HG02571 (cell line): ENCODE data around the gene PLD5.
A peak's percentile ranks its signal among the peaks of the same experiment; 100 is the strongest.
"Not testable (repeated sequence)": the region's sequence is repeated elsewhere in the genome, so short reads cannot be mapped to it uniquely, and the experiment has no call there.

Experiments
- ATAC-seq: cut with Tn5 transposase; IDR thresholded peaks from one replicate; pipeline ENCODE4 v1.9.1; 2021; ENCODE audit warnings: mild to moderate bottlenecking, moderate library complexity; ENCODE audit not compliant: unreplicated experiment

PLD5 gene

DNA sequence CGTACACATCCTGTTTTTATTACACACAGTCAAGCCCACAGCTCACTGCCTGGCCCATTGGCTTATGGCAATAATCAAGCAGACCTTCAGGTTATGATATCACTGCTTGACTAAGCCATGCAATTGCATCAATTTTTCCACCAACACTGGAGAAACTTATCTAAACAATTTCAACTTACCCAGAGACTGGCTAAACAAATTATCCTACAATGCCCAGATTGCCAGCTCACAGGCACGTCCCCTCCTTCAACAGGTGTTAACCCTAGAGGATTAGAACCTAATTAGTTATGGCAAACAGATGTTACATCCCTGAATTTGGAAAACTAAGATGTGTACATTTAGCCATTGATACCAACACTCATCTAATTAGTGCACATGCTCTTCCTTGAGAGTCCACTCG is 310.0 kb downstream of the PLD5 start:
- ATAC-seq = not testable (repeated sequence)

DNA sequence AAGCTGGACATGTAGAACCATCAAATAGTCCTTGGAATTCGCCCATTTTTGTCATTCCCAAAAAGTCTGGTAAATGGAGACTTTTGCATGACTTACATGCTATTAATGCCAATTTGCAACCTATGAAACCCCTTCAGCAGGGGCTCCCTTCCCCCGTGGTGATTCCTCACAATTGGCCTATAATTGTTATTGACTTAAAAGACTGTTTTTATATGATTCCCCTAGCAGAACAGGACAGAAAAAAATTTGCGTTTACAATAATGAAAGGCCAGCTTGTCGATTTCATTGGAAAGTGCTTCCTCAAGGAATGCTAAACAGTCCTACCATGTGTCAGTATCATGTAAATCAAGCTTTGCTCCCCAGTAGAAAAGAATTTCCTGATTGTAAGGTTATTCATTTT is 311.5 kb downstream of the PLD5 start:
- not testable (repeated sequence) for ATAC-seq

DNA sequence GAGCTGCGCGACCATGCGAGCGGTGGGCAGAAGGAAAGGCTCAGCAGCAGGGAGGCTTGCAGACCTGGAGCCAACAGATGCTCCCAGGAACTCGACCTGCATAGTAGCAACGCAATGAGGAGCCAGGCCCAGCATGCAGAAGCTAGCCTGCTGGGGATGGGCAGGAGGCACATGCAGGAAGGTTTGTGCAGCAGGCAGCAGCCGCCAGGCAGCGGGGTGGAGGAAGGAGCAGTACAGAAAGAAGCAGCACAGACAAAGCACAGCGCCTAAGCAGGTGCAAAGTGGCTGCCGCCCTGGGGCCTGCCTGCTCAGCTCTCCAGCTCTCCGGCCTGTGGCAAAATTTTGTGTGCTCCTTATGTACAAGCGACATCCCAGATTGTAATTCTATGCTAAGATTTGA is 312.1 kb downstream of the PLD5 start:
- no peak for ATAC-seq

DNA sequence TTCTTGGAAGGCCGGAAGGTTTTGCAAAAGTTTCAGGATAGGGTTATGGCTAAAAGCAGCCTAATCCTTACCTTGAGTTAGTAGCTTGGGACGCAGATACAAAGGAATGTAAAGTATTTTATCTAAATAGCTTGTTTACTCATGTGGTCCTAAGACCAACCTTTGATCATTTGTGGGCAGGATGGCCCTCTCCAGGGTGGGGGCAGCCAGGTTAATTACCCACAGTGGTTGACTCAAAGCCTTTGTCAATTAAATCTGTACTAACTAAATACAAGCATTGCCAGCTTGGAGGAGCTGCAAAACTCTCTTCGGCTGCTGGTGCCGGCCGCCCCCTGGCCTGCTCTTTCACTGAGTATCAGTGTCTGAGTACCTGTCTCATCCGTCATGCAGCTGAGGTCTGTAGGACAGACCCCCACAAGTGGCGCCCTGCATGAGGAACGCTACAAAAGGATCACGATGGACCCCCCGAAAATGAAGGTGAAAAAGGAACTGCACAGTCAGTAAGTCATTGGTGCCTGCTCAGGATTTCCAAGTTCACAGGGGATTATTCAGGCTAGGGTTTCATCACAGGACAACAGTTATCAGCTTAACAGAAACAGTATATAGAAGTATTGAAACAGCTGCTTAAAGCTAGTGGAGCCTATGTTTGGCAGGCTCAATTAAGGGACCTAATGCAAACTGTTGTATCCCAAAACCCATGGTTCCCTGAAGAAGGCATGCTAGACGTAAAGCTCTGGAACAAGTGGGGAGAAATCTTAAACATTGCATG is 313.1 kb downstream of the PLD5 start:
- ATAC-seq = no peak

DNA sequence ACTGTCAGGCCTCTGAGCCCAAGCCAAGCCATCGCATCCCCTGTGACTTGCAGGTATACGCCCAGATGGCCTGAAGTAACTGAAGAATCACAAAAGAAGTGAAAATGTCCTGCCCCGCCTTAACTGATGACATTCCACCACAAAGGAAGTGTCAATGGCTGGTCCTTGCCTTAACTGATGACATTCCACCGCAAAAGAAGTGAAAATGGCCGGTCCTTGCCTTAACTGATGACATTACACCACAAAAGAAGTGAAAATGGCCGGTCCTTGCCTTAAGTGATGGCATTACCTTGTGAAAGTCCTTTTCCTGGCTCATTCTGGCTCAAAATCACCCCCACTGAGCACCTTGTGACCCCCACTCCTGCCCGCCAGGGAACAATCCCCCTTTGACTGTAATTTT is 314.2 kb downstream of the PLD5 start:
- ATAC-seq = not testable (repeated sequence)

DNA sequence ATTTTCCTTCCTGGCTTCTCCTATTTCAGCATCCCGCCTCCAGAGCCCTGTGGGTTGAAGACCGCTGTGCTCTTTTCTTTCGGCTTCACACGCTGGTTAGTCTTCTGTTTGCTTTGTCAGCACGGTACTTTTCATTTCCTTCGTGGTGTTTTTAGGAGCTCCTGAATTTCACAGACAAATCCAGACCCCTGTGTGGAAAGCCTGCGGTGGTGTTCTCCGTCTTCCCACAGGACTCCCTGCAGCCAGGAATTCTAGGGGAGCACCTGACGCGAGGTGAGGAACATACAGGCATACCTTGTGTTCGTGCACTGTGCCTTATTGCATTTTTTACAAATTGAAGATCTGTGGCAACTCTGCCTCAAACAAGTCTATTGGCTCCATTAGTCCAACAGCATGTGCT is 315.4 kb downstream of the PLD5 start:
- no peak for ATAC-seq

DNA sequence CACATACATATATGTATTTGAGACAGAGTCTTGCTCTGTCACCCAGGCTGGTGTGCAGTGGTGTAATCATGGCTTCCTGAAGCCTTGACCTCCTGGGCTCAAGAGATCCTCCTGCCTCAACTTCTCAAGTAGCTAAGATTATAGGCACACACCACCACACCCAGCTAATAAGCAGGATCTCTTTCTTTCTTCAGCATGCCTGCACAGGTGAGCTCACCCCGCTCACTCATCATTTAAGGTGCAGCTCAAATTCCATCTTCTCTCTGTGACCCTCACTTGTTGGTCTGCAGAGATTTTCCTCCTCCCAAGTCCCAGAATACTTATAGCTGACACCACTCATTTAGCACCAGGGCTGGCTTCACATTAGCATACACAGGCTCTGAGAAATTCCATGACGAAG is 316.5 kb downstream of the PLD5 start:
- no peak for ATAC-seq

DNA sequence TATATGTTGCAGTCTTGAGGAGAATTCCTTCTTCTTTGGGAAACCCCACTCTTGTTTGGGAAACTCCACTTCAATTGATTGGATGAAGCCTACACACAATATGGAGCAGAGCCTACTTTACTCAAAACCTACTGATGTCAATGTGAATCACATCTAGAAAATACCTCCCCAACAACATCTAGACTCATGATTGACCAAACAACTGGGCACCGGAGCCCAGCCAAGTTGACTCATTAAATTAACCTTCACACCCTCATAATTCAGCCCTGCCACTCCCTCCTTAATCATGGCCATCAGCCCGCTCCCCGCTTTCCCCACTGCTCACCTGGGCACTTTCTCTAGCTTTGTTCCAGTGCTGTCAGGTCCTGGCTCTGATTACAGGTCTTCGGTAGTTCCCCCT is 317.5 kb downstream of the PLD5 start:
- ATAC-seq = no peak

DNA sequence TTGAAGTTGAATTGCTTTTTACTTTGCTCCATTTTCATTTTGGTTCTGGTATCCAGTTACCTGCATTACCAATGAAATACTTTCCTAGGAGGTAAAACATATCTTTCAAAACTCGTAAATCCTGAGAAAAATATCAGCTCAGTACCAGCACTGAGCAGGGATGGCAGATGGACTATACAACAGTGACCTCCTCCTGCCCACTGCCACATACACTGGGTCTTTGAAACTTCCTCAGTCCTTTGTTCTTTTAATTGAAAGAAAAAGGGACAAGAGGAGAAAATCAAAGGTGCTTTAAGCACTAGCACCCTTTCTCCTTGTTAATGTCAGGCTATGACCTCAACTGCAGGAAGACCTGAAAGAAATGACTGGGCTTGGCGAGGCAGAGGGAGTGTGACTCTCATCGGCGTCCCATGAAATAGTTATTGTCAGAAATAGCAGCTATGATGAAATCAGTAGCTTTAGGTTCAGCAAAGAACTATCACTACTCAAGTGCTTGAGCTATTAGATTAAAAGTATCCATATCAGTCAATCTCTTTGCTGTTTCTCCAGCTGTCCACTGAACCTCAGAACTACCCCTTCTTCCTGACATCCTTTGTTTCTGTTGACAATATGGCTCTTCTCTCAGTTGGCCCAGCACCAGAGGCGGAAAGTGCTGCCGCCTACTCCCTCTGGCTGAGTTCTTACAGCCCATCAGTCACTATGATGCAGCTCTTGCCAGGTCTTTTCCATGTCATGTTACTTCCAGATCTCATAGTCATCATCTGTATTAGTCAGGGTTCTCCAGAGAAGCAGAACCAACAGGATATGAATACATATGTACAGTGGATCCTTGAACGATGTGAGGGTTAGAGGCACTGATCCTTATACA is 318.6 kb downstream of the PLD5 start:
- ATAC-seq = no peak

DNA sequence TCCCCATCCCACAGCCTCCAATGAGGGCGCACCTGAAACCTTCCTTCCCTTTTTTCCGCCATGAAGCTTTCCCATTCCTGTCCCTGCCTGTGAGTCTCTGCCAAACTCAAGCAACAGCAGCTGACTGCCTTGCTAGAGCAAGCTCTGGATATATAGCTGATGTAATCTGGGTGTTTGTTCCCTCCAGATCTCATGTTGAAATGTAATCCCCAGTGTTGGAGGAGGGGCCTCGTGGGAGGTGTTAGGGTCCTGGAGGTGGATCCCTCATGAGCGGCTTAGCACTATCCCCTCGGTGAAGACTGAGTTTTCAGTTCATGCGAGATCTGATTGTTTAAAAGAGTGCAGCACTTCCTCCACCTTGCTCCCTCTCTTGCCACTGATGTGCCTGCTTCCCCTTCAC is 321.2 kb downstream of the PLD5 start:
- no peak for ATAC-seq

DNA sequence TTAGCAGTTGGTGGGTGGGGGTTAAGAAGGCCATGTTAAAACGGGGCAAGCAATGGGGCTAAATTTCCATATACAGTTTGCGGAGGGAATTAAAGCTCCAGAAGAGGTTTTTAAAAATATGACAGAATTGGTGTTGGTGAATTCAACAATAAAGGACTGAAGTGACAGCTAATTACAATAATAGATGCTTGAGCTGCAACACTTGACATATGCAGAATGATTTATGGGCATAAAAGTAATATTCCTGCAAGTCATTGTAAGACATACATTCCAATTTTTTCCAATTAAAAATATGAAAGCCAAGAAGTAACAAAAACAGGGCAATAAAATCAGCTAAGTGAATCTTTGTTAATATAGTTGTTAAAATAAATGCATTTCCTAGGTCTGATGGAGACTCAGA is 323.4 kb downstream of the PLD5 start:
- no peak for ATAC-seq

DNA sequence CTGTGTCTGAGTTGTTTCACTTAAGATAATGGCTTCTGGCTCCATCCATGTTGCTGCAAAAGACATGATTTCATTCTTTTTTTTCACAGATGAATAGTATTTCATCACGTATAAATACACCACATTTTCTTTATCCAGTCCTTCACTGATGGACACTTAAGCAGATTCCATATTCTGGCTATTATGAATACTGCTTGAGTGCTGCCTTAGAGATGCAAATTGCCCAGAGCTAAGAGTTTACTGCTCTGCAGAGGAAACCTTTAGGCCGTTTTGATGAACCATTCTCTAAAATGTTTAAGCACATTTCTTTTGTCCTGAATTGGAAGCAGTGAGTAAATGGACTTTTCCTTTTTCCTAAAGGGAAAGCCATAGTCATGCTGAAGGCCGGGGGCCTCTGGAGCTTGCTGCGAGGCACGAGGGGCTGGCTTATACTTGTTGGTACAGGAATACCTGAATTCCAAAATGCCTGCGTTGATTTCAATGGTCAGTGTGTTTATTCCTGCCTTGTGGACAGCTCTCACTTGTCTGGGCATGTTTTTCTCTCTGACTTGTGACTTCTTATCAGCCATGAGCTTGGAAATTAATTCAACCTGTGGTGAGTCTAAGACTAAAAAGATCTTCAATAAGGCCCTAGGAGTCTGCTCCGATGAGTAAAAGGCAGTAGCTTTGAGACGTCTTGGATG is 324.6 kb downstream of the PLD5 start:
- no peak for ATAC-seq

DNA sequence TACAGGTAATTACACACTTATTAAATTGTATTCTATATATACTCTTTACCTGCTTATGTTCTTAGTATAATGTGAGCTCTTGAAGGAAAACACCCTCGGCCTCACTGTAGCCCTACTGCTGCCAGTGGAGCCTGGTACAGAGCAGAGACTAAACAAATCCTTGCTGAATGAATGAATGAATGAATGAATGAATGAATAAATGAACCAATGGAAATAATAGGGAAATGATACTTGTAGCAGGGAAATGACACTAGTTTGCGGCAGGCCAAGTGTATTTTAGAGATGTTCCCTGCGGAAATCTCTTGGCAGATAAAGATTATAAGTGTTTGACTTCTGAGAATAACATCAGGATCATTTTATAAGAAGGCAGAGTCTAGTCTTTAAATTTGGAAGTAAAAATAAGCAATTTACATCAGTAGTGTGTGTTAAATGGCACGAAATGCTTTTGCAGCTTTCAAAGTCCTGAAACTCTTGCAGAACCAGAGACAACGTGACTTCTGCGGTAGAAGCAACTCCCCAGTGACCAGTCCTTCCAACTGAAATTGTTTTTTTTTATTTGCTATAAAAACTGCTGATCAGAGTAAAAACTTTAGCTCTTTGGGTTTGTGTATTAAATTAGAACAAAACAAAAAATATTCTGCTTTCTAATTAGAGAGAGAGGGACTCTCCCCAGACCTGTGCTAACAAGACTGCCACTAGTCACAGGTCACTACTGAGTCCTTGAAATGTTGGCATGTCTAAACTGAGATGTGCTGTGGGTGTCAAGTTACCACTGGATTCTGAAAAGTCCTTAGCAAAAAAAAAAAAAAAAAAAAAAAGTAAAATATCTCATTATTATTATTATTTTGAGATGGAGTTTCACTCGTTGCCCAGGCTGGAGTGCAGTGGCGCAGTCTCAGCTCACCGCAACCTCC is 326.3 kb downstream of the PLD5 start:
- no peak for ATAC-seq

DNA sequence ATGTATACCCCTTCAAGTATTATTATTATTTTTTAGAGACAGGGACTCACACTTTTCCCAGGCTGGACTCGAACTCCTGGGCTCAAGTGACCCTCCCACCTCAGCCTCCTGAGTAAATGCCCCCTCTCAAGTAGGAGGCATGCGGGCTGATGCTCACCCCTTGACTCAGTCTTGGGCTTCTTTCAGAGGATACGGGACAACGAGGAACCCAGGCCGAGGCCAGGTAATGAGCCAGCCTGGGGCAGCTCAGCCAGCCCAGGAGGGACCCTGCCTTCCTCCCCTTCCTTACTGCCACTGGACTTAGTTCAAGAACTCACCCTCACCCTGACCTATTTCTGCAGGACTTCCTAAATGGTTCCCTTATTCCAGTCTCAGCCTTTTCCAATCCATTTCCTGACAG is 327.6 kb downstream of the PLD5 start:
- no peak for ATAC-seq

DNA sequence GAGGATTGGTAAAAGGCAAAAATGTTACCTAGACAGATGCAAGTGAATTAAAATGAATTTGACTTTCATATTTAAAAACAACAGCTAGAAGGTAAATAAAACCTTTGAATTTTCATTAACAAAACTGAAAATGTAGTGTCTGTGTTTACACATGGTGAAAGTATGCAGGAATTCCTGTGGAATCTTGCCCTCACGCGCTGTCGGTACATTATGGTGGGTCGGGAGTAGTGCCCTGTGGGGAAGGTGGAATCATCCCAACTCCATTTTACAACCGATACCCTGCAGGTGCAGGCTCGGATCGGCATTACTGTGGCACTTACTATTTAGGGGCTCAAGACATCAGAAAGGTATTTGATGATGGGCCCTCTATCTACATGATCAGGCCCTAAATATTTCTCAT is 328.4 kb downstream of the PLD5 start:
- ATAC-seq = no peak

DNA sequence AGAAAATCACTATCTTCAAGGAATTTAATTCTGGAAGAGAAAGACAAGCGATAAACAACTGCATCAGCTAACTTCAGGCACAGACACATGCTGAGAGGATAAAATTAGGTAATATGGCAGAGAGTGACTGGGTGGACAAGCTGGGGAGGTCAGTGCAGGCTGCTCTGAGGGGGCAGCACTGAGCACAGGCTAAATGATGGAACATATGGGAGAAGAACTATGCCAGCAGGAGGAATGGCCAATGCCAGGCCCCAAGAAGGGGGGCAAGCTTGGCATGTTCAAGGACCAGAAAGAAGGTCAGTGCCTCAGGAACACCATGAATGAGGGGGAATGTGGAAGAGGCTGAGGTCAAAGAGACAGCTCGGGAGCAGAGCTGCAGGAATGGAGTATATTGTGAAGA is 334.9 kb downstream of the PLD5 start:
- ATAC-seq = no peak

DNA sequence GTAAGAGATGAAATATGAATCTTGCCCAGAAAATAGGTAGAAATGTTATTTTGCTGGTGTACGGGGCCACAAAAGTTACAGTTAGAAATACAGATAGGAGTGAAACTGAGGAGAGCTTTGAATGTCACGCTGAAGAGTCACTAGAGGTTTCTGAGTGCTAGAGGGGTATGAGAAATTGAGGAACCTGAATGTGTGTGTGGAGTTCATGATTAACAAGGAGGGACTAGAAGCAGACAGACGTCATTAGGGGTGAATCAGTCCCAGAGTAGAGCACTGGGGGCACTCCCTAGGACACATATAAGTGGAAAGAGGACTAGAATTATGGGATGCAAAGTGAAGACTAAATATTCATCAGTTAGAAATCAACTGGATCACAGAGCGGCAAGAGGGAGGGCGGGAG is 336.7 kb downstream of the PLD5 start:
- no peak for ATAC-seq

DNA sequence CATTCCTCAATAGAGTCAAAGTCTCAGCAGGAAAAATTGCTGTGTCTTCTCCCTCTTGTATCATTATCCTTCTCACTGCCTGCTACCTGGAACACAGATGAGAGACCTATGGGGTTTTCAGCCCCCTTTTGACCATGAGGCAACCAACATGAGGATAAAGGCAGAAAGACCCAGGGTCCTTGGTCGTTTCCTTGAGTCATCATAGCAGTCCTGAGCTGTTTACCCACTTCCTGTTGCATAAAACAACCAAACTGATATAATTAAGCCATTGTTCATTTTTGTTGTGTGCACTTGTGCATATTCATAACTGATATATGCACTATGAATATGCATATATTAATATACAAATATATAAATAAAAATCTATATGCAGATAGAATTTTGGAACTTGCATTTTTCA is 337.3 kb downstream of the PLD5 start:
- no peak for ATAC-seq

DNA sequence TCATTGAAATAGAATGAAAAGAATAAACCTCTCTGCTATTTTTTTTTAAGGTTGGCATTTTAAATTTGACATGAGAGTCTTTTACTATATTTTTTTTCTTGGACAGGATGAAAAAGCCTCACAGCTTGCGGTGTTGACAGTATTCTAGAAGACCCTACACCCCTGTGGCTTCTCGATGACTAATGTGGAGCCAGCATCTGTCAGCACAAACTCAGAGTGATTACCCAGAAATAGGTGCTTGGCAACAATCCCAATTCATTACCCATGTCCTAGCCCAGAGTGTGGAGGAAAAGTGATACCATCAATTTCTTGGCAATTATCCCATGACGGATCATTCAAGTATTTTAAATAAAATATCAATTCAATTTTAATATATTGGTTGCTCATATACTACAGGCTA is 338.8 kb downstream of the PLD5 start:
- no peak for ATAC-seq

DNA sequence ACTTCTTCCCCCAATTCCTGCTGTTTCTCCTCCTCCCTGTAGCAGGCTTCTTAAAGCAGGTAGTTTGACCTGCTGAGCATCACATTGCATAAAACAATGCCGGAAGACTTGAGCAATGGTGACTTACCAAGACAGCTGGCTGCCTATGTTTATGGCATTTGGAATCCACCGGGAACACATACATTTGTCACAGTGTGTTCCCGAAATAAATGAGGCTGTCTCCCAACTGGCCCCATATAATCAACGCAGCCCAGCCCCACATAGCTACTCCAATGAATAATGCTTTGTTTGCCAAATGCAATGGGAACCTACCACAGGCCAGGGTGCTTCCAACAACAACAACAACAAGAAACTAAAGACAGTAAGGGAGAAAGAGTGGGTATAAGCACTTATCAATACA is 339.5 kb downstream of the PLD5 start:
- ATAC-seq = no peak

DNA sequence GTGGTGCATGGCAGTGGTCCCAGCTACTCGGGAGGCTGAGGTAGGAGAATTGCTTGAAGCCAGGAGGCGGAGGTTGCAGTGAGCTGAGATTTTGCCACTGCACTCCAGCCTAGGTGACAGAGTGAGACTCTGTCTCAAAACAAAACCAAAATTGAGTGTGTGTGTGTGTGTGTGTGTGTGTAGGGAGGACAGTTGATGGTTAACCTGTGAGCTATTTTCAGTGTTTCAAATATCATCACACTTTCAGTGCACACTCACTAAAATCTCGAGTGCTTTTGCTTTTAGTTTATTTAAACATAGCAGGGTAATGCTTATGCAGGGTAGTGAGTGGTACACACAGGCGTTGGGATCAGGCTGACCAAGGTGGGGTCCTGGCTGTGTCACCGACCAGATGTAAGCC is 344.7 kb downstream of the PLD5 start:
- ATAC-seq = peak; percentile 90
